Skin of body (tissue), 2 donors: ENCODE results near the gene APOBEC3G. TPM values are rescaled to one million over a fixed set of nuclear protein-coding genes. Genes with fewer than 3 reads are reported as not detected.
A peak's percentile ranks its signal among the peaks of the same experiment; 100 is the strongest.

Source experiments
- DNase-seq: peaks from one replicate; lab custom pipeline; 2025; lab: John Stamatoyannopoulos, UW
- total RNA-seq: library from RNA; depleted of rRNA; stranded (reverse); fragments of >200 nt; gene quantifications from one replicate; pipeline ENCODE4 v1.2.3, GENCODE V29; 2014

APOBEC3G gene
- total RNA-seq, 1 donor from 2014 or later: 4.4 TPM

GRCh38 chr22:39120983-39121382, 43.9 kb downstream of the APOBEC3G start:
- DNase-seq: no peak

DNA sequence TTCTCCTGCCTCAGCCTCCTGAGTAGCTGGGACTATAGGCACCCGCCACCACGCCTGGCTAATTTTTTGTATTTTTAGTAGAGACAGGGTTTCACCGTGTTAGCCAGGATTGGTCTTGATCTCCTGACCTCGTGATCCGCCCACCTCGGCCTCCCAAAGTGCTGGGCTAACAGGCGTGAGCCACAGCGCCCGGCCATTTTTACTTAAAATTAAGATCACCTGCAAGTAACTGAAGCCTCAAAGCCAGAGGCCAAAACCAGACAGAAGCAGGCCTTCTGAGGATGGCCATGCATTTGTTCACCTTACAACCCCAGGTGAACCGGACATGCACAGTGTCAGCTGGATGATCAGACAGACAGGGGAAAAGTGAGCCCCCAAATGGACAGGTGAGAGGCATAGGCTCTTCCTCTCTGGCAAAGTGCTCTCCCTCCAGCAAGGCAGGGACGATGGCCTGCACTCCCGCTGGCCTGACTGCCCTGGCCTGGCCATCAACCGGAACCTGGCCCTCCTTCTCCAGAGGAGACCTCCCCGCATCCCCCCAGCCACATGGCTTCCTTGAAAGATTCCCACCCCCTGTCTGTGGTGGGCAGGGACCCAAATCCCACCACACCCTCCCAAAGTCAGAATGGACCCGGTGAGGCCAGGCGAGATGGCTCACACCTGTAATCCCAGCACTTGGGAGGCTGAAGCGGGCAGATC, 45.8 kb downstream of the APOBEC3G start:
- no peak for DNase-seq

- DNase-seq: no peak
Observed at GRCh38 chr22:39123751-39124581, 46.9 kb downstream of the APOBEC3G start.

GRCh38 chr22:39125622-39126021, 48.5 kb downstream of the APOBEC3G start:
- no peak for DNase-seq

DNA sequence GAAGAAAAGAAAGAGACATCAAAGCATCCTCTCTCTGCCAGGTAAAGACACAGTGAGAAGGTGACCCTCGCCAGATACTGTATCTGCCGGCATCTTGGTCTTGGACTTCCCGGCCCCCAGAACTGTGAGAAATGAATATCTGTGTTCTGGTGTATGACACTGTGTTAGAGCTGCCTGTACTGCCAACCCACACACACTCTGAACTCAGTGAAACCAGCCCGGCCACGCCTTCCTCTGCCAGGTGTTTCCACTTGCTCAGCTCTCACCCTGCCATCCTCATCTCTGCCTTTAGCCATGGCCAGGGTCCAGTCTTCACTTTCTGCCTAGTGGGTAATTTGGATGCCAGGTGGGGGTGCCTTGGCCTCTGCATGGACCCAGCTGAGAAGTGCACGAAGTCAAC, 51.4 kb downstream of the APOBEC3G start:
- DNase-seq: no peak

DNA sequence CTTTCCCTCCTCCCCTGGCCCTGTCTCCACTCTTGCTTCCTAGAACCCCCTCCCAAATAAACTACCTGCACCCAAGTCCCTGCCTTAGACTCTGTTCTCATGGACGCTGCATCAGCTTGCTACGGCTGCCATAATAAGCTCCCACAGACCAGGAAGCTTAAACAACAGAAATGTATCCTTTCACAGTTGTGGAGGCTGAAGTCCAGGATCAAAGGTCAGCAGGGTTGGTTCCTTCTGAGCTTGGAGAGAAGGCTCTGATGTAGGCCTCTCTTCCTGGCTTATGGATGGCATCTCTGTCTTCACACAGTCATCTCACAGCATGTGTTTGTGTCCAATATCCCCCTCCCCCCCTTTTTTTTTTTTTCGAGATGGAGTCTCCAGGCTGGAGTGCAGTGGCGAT, 52.0 kb downstream of the APOBEC3G start:
- no peak for DNase-seq

DNA sequence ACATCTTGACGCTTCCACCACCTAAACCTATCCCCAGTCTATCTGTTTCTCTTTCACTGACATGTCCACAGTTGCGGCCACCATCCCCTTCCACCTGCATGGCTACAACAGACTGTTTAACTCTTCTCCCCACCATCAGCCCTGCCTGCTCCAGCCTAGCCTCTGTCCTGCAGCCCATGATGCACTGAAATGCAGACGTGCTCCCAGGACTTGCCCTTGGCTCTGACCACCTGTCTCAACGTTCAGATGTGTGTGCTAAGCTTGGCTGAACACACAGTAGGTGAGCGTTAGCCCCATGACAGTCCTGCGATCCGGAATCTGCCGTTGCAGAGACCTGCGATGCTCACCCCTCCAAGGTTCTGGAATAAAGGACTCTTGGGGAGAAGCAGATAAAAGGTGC, 52.7 kb downstream of the APOBEC3G start:
- no peak for DNase-seq

DNA sequence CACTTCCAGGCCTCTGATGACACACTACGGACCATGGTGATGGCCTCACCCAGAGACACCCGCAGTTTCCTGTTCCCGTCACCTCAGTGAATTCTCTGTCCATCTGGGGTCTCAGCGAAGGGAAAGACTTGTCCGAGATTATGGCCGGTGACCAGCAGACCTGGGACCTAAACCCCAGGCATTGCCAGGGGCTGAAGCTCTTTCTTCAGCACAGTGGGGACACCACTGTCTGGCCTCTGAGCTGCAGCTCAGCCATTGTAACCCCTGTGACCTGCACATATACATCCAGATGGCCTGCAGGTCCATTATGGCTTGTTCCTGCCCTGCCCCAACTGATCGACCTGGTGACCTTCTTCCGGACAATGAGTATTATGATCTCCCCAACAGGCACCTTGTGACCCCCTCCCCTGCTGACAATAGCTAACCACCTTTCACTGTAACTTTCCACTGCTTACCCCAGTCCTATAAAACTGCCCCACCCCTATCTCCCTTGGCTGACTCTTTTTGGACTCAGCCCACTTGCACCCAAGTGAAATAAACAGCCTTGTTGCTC, 53.2 kb downstream of the APOBEC3G start:
- DNase-seq: no peak

DNA sequence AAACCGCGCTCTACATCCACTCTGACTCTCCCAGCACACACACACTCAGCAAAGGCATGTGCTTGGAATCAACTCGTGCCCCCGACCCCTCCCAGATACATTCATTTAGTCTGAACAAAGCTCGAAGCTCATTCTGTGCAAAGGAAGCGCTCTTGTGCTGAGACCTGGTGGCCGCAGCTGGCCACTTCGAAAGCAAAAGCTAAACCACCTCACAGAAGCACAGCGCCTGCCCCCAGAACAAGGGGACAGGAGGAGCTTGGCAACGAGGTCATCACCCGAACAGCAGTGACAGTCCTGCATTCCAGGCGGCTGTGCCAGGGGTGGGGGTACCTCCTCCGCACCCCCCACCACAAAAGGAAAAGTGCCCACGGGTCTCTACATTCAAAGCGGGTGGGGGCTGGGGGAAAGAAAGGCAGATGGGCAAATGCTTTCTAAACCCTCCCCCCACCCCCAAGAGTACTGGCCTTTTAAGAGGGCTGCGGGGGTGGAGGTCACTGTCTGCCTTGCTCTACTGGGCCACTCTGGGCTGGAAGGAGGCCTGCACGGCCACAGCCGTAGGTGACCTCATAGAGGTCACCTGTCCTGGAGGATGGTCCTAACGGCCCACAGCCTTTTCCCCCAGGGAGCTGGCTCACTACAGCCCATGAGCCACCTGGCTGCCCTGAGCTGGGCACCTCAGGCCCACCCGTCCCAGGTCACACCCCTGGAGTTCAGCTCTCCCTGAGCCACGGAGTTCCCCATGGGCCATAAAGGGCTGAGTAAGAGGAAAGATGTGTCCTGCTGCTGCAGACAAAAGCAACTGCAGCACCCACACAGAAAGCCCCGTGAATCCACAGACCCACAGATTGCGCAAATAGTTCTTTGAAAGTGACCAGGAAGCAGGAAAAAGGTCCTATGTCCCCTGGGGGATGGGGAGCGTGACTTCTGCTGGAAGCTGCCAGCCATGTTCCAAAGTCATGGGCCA, 54.1 kb downstream of the APOBEC3G start:
- no peak for DNase-seq

- DNase-seq: no peak
Observed at GRCh38 chr22:39132281-39132680, 55.2 kb downstream of the APOBEC3G start.

GRCh38 chr22:39132871-39133524, 55.9 kb downstream of the APOBEC3G start:
- DNase-seq: no peak

- DNase-seq: no peak
Observed at GRCh38 chr22:39133871-39134270, 56.8 kb downstream of the APOBEC3G start.

- no peak for DNase-seq
Observed at GRCh38 chr22:39134366-39135091, 57.5 kb downstream of the APOBEC3G start.

DNA sequence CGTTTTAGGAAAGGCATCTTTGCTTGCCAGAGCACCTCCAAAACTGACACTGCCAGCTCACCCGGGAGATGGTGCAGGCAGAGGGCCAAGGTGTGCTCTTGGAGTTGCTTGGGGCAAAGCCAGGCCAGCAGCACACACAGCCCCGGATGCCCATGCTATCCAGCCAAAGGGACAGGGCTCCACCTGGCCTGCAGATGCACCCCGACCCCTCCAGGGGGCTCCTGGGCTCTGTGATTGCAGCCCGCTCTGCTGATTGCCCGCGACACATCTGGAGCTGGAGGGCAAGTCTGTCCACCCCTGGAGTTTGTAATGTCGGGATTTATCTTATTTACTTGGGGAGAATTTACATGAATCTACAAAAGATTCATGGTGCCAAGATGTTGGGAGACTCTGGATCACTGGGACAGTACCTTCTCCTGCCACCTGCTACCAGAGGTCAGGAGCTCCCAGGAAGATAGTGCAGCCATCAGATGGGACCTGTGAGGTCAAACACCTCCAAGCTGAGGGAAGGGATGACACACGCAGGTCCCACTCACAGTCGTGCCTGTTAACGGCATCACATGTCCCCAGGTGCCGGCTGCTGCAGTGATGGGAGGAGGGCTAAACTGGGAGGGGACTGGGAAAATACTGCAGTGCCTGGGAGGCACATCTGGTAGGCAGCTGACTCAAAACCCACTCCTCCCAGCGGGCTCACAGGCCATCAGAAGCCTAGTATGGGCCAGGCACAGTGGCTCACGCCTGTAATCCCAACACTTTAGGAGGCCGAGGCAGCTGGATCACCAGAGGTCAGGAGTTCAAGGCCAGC, 58.2 kb downstream of the APOBEC3G start:
- DNase-seq: peak; percentile 11

GRCh38 chr22:39136317-39136716, 59.2 kb downstream of the APOBEC3G start:
- DNase-seq: no peak
